GM12864 (cell line): ENCODE measurements around the gene ZBTB8A.

ENCODE experiments used
- DNase-seq: peaks from one replicate; pipeline ENCODE4 v3.0.0-alpha.2; 2011; ENCODE audit warnings: low read depth
- H3K4me3 ChIP-seq: 2 replicates; pipeline ENCODE4 v1.5.1; 2011; ENCODE audit warnings: mild to moderate bottlenecking, low read depth, low read length, control low read depth
- CTCF ChIP-seq: IDR thresholded peaks from 2 replicates; pipeline ENCODE4 v1.5.1; 2011; ENCODE audit warnings: low read depth, mild to moderate bottlenecking, moderate library complexity, low read length, control low read depth, inconsistent platforms; ENCODE audit errors: missing control alignments

The ZBTB8A gene

GRCh38 chr1:32538887-32539583, at the start of gene ZBTB8A:
ZBTB8A (plus strand) TSS chr1:32539427; CDS start chr1:32592932, 53,505 bp downstream.
- DNase-seq = peak; percentile 5

GRCh38 chr1:32489774-32490454, 49.3 kb upstream of the ZBTB8A start:
- DNase-seq = no peak
- H3K4me3 ChIP-seq = no peak overlapping the region
- TF ChIP-seq CTCF = no peak

More at GRCh38 chr1:32538887-32539583, at the start of gene ZBTB8A:
- H3K4me3 ChIP-seq = peak within 1 kb of the TSS; percentile 67
- TF ChIP-seq CTCF = no peak

- TF ChIP-seq CTCF = no peak
- no peak for DNase-seq
- H3K4me3 ChIP-seq = no peak overlapping the region
Observed at GRCh38 chr1:32491386-32491785, 47.8 kb upstream of the ZBTB8A start.

GRCh38 chr1:32494196-32494595, 45.0 kb upstream of the ZBTB8A start:
- DNase-seq = no peak
- no peak overlapping the region for H3K4me3 ChIP-seq
- no peak for TF ChIP-seq CTCF

- no peak for DNase-seq
- H3K4me3 ChIP-seq = no peak overlapping the region
- no peak for TF ChIP-seq CTCF
Observed at GRCh38 chr1:32494711-32495337, 44.4 kb upstream of the ZBTB8A start.

- TF ChIP-seq CTCF = no peak
- H3K4me3 ChIP-seq = no peak overlapping the region
Observed at GRCh38 chr1:32496127-32496526, 43.1 kb upstream of the ZBTB8A start.

GRCh38 chr1:32498751-32499150, 40.5 kb upstream of the ZBTB8A start:
- no peak for TF ChIP-seq CTCF
- H3K4me3 ChIP-seq = no peak overlapping the region
- no peak for DNase-seq

More at GRCh38 chr1:32496127-32496526, 43.1 kb upstream of the ZBTB8A start:
- DNase-seq = no peak
